Nephron progenitor cell (in vitro differentiated cells): ENCODE measurements around the gene INPP4B.

Experiments
- DNase-seq: peaks from one replicate; pipeline ENCODE4 v3.0.0; 2021
- H3K27ac Mint-ChIP-seq: 2 replicates; pipeline ENCODE4 v1.8.0; 2021; ENCODE audit warnings: mild to moderate bottlenecking, moderate library complexity, mixed read lengths
- H3K27me3 Mint-ChIP-seq: 2 replicates; pipeline ENCODE4 v1.8.0; 2021; ENCODE audit warnings: mild to moderate bottlenecking, low read depth, mixed read lengths; ENCODE audit not compliant: poor library complexity
- H3K36me3 Mint-ChIP-seq: 2 replicates; pipeline ENCODE4 v1.8.0; 2021; ENCODE audit warnings: low read depth, mixed read lengths
- H3K4me1 Mint-ChIP-seq: 2 replicates; pipeline ENCODE4 v1.8.0; 2021; ENCODE audit warnings: mixed read lengths
- H3K4me3 Mint-ChIP-seq: 2 replicates; pipeline ENCODE4 v1.8.0; 2021; ENCODE audit warnings: mild to moderate bottlenecking, moderate library complexity, mixed read lengths
- H3K9me3 Mint-ChIP-seq: 2 replicates; pipeline ENCODE4 v1.8.0; 2021; ENCODE audit warnings: mild to moderate bottlenecking, moderate library complexity, mixed read lengths
- CTCF ChIP-seq: fragments of 200-600 bp; sonication (generic); IDR thresholded peaks from 2 replicates; pipeline ENCODE4 v1.5.0; 2021; ENCODE audit warnings: antibody characterized with exemption

INPP4B gene

GRCh38 chr4:142844782-142845181 is 1.3 kb downstream of the INPP4B start:
- Mint-ChIP-seq H3K27ac (no peak overlapping the region), H3K4me1 (peaks cover 5% of the 10 kb centered on the region), H3K36me3 (no peaks in the 10 kb centered on the region), H3K9me3 (no peaks in the 10 kb centered on the region), H3K27me3 (peaks cover 64% of the 10 kb centered on the region), H3K4me3 (peak overlapping the region; percentile 91)
- no peak for TF ChIP-seq CTCF
- no peak for DNase-seq

GRCh38 chr4:142840516-142841123 is 5.5 kb downstream of the INPP4B start:
- Mint-ChIP-seq H3K36me3 (no peaks in the 10 kb centered on the region), H3K27me3 (peaks cover 28% of the 10 kb centered on the region), H3K4me1 (peaks cover 5% of the 10 kb centered on the region), H3K27ac (no peak overlapping the region), H3K4me3 (no peak overlapping the region), H3K9me3 (no peaks in the 10 kb centered on the region)
- DNase-seq = no peak
- peak; percentile 77 for TF ChIP-seq CTCF

- DNase-seq = no peak
- Mint-ChIP-seq H3K27ac (no peak overlapping the region), H3K27me3 (peaks cover 10% of the 10 kb centered on the region), H3K4me1 (no peaks in the 10 kb centered on the region), H3K9me3 (no peaks in the 10 kb centered on the region), H3K4me3 (no peak overlapping the region), H3K36me3 (no peaks in the 10 kb centered on the region)
- no peak for TF ChIP-seq CTCF
Measured at GRCh38 chr4:142838778-142839177, 7.3 kb downstream of the INPP4B start.

GRCh38 chr4:142832022-142832421 is 14.1 kb downstream of the INPP4B start:
- no peak overlapping the region for H3K27ac Mint-ChIP-seq
- H3K27me3 Mint-ChIP-seq = no peaks in the 10 kb centered on the region
- no peak overlapping the region for H3K4me3 Mint-ChIP-seq
- H3K9me3 Mint-ChIP-seq = no peaks in the 10 kb centered on the region
- H3K36me3 Mint-ChIP-seq = no peaks in the 10 kb centered on the region
- no peak for TF ChIP-seq CTCF
- no peak for DNase-seq
- H3K4me1 Mint-ChIP-seq = no peaks in the 10 kb centered on the region

GRCh38 chr4:142826503-142827241 is 19.4 kb downstream of the INPP4B start:
- no peaks in the 10 kb centered on the region for H3K4me1 Mint-ChIP-seq
- no peaks in the 10 kb centered on the region for H3K9me3 Mint-ChIP-seq
- no peak overlapping the region for H3K27ac Mint-ChIP-seq
- no peak for DNase-seq
- TF ChIP-seq CTCF = no peak
- no peaks in the 10 kb centered on the region for H3K36me3 Mint-ChIP-seq
- no peak overlapping the region for H3K4me3 Mint-ChIP-seq
- no peaks in the 10 kb centered on the region for H3K27me3 Mint-ChIP-seq

GRCh38 chr4:142824368-142824767 is 21.7 kb downstream of the INPP4B start:
- no peak for DNase-seq
- H3K27me3 Mint-ChIP-seq = peaks cover 3% of the 10 kb centered on the region
- H3K27ac Mint-ChIP-seq = no peak overlapping the region
- no peaks in the 10 kb centered on the region for H3K4me1 Mint-ChIP-seq
- H3K4me3 Mint-ChIP-seq = no peak overlapping the region
- no peaks in the 10 kb centered on the region for H3K36me3 Mint-ChIP-seq
- H3K9me3 Mint-ChIP-seq = peaks cover 4% of the 10 kb centered on the region
- no peak for TF ChIP-seq CTCF
